ENCODE results near the gene EXT2.

DNA sequence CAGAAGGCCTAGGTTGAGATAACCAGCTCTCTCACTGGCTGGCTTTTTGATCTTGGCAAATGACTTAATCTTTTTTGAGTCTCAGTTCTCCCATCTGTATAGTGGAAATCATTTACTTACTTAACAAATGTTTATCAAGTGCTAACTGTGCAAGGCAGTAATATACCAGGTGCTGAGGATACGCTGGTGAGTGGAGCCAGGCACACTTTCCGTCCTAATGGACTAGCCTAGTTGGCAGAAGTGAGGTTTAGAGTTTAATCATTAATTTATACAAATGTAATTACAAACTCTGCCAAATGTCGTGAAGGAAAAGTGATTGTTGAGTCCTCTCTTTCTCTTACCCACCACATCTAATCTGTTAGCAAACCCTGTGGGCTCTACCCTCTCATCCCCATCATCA is 33.3 kb downstream of the EXT2 start:
- TF ChIP-seq POLR2A (IDR thresholded peaks at IDR 0.05) (no peak), CTCF (IDR thresholded peaks at IDR 0.05 in 4 of 5, conservative IDR thresholded peaks at IDR 0.05 in 1 of 5) (no peak)
